NT2/D1 (cell line): Measurements from ENCODE around the gene ADGRD2.

Source experiments
- DNase-seq: peaks from one replicate; pipeline ENCODE4 v3.0.0-alpha.2; 2011; ENCODE audit warnings: low read depth, low spot score
- H3K27me3 ChIP-seq: 2 replicates; pipeline ENCODE4 v1.6.0; 2011; ENCODE audit warnings: mild to moderate bottlenecking; ENCODE audit not compliant: insufficient read length, insufficient read depth
- H3K36me3 ChIP-seq: 2 replicates; pipeline ENCODE4 v1.6.1; 2011; ENCODE audit warnings: mild to moderate bottlenecking, low read length, mixed read lengths; ENCODE audit not compliant: insufficient read depth, insufficient read length
- H3K4me1 ChIP-seq: 2 replicates; pipeline ENCODE4 v1.5.1; 2011; ENCODE audit not compliant: insufficient read depth, insufficient read length
- H3K4me3 ChIP-seq: 2 replicates; pipeline ENCODE4 v1.5.1; 2011; ENCODE audit warnings: low read depth; ENCODE audit not compliant: insufficient read length
- H3K9ac ChIP-seq: 2 replicates; pipeline ENCODE4 v1.6.0; 2011; ENCODE audit warnings: low read depth; ENCODE audit not compliant: insufficient read length
- H3K9me3 ChIP-seq: 2 replicates; pipeline ENCODE4 v1.5.1; 2011; ENCODE audit warnings: mild to moderate bottlenecking, low read length; ENCODE audit not compliant: insufficient read depth
- SUZ12 ChIP-seq: IDR thresholded peaks from 2 replicates; pipeline ENCODE4 v1.6.1; 2011; ENCODE audit not compliant: insufficient read length, insufficient read depth; ENCODE audit errors: extremely low read depth
- YY1 ChIP-seq: IDR thresholded peaks from 2 replicates; pipeline ENCODE4 v1.6.1; 2011; ENCODE audit not compliant: insufficient read length, insufficient read depth
- ZNF274 ChIP-seq: IDR thresholded peaks from 2 replicates; pipeline ENCODE4 v1.6.1; 2011; ENCODE audit warnings: mild to moderate bottlenecking, low read depth, low read length

Gene ADGRD2

GRCh38 chr9:124489222-124489621, 39.0 kb downstream of the ADGRD2 start:
- Histone ChIP-seq H3K4me1 (peaks cover 22% of the 10 kb centered on the region), H3K36me3 (no peaks in the 10 kb centered on the region), H3K9me3 (no peaks in the 10 kb centered on the region), H3K4me3 (no peak overlapping the region), H3K9ac (no peak overlapping the region), H3K27me3 (no peaks in the 10 kb centered on the region)
- no peak for DNase-seq
- no peak for TF ChIP-seq ZNF274

- no peaks in the 10 kb centered on the region for H3K27me3 ChIP-seq
- no peak overlapping the region for H3K4me3 ChIP-seq
- no peak overlapping the region for H3K9ac ChIP-seq
- H3K36me3 ChIP-seq: no peaks in the 10 kb centered on the region
- H3K9me3 ChIP-seq: no peaks in the 10 kb centered on the region
- TF ChIP-seq SUZ12 (no peak), ZNF274 (no peak), YY1 (no peak)
- H3K4me1 ChIP-seq: peaks cover 24% of the 10 kb centered on the region
- DNase-seq: no peak
These were observed 39.8 kb downstream of the ADGRD2 start for GRCh38 chr9:124490004-124490403.

- DNase-seq: no peak
- Histone ChIP-seq H3K9ac (no peak overlapping the region), H3K27me3 (no peaks in the 10 kb centered on the region), H3K4me1 (peaks cover 19% of the 10 kb centered on the region), H3K36me3 (no peaks in the 10 kb centered on the region), H3K9me3 (no peaks in the 10 kb centered on the region), H3K4me3 (no peak overlapping the region)
- TF ChIP-seq SUZ12: no peak
- no peak for TF ChIP-seq YY1
- TF ChIP-seq ZNF274: no peak
These were observed 41.1 kb downstream of the ADGRD2 start for GRCh38 chr9:124491049-124491975.

- H3K9me3 ChIP-seq: no peaks in the 10 kb centered on the region
- no peak overlapping the region for H3K9ac ChIP-seq
- TF ChIP-seq ZNF274 (no peak), YY1 (no peak), SUZ12 (no peak)
- H3K36me3 ChIP-seq: no peaks in the 10 kb centered on the region
- H3K27me3 ChIP-seq: no peaks in the 10 kb centered on the region
- no peak overlapping the region for H3K4me3 ChIP-seq
- H3K4me1 ChIP-seq: peaks cover 16% of the 10 kb centered on the region
- no peak for DNase-seq
These were observed 42.6 kb downstream of the ADGRD2 start for GRCh38 chr9:124492818-124493217.

GRCh38 chr9:124493218-124493617, 43.0 kb downstream of the ADGRD2 start:
- no peak for DNase-seq

GRCh38 chr9:124493794-124494479, 43.7 kb downstream of the ADGRD2 start:
- Histone ChIP-seq H3K9me3 (no peaks in the 10 kb centered on the region), H3K4me3 (no peak overlapping the region), H3K27me3 (no peaks in the 10 kb centered on the region), H3K9ac (no peak overlapping the region), H3K4me1 (peaks cover 19% of the 10 kb centered on the region), H3K36me3 (no peaks in the 10 kb centered on the region)
- TF ChIP-seq YY1 (no peak), ZNF274 (no peak), SUZ12 (no peak)
- DNase-seq: no peak

More at GRCh38 chr9:124493218-124493617, 43.0 kb downstream of the ADGRD2 start:
- Histone ChIP-seq H3K4me3 (no peak overlapping the region), H3K27me3 (no peaks in the 10 kb centered on the region), H3K9me3 (no peaks in the 10 kb centered on the region), H3K4me1 (peaks cover 16% of the 10 kb centered on the region), H3K9ac (no peak overlapping the region), H3K36me3 (no peaks in the 10 kb centered on the region)
- TF ChIP-seq ZNF274: no peak
- TF ChIP-seq YY1: no peak
- TF ChIP-seq SUZ12: no peak

- H3K4me3 ChIP-seq: no peak overlapping the region
- no peak overlapping the region for H3K9ac ChIP-seq
- peaks cover 17% of the 10 kb centered on the region for H3K4me1 ChIP-seq
- no peaks in the 10 kb centered on the region for H3K36me3 ChIP-seq
- DNase-seq: no peak
- H3K9me3 ChIP-seq: no peaks in the 10 kb centered on the region
- H3K27me3 ChIP-seq: no peaks in the 10 kb centered on the region
- no peak for TF ChIP-seq ZNF274
These were observed 45.1 kb downstream of the ADGRD2 start for GRCh38 chr9:124495126-124496074.
